B cell (primary cell): Measurements from ENCODE around the gene TCF7L1. TPM values are rescaled to one million over a fixed set of nuclear protein-coding genes. Genes with fewer than 3 reads are reported as not detected.

Experiments used
- ATAC-seq: fragments of 200-7000 bp; cut with Tn5 transposase; one replicate; pipeline ENCODE4 v1.10.0; 2021; ENCODE audit warnings: low read depth, mild to moderate bottlenecking, moderate number of reproducible peaks, moderate library complexity
- CTCF ChIA-PET: fragments of 350-600 bp; sonication (Branson Sonifier 250); formaldehyde crosslinking; loops from one replicate; lab custom pipeline; 2021; ENCODE audit warnings: antibody characterized with exemption, inconsistent platforms; lab: Charles Lee
- POLR2A ChIA-PET: fragments of 350-600 bp; sonication (Branson Sonifier 250); formaldehyde crosslinking; loops from one replicate; lab custom pipeline; 2021; ENCODE audit warnings: antibody characterized with exemption; lab: Charles Lee
- DNase-seq: peaks from one replicate; pipeline ENCODE4 v3.0.0; 2013
- H2AFZ ChIP-seq: 2 replicates; pipeline ENCODE4 v1.6.1; 2012; ENCODE audit warnings: mild to moderate bottlenecking, low read depth, low read length; ENCODE audit not compliant: insufficient read depth, poor library complexity, severe bottlenecking
- H3K27ac ChIP-seq, 2 donors: 1 replicate in 1 of 2; 2 replicates in 1 of 2; pipeline ENCODE4 v1.5.1; 2012 to 2013; ENCODE audit warnings: low read length in 2 of 2, mild to moderate bottlenecking in 2 of 2, moderate library complexity in 1 of 2
- H3K27me3 ChIP-seq, 4 experiments: fragments of 200-600 bp in 1 of 4; sonication (generic) in 1 of 4; replicated peaks in 1 of 4; 1 replicate in 2 of 4; 2 replicates in 2 of 4; pipeline versions ENCODE4 v1.6.1 to v1.7.0; 2013 to 2016; ENCODE audit warnings: low read length in 3 of 4, mild to moderate bottlenecking in 2 of 4, mixed read lengths in 1 of 4, moderate library complexity in 1 of 4; ENCODE audit not compliant: insufficient read depth in 4 of 4, control insufficient read depth in 3 of 4; ENCODE audit errors: control extremely low read depth in 1 of 4
- H3K36me3 ChIP-seq, 2 experiments: replicated peaks in 1 of 2; 1 replicate in 1 of 2; 2 replicates in 1 of 2; pipeline versions ENCODE4 v1.6.1 to v1.7.1; 2013; ENCODE audit warnings: low read length in 1 of 2; ENCODE audit not compliant: insufficient read depth in 2 of 2, control insufficient read depth in 1 of 2; ENCODE audit errors: control extremely low read depth in 1 of 2, extremely low read depth in 1 of 2
- H3K4me1 ChIP-seq, 2 donors: fragments of 200-600 bp in 1 of 2; sonication (generic) in 1 of 2; 1 replicate in 1 of 2; 2 replicates in 1 of 2; pipeline versions ENCODE4 v1.5.1 to v1.6.1; 2013 to 2017; ENCODE audit warnings: low read length in 2 of 2; ENCODE audit not compliant: control insufficient read depth in 2 of 2, insufficient read depth in 2 of 2
- H3K4me2 ChIP-seq: replicated peaks from 2 replicates; pipeline ENCODE3; 2012; ENCODE audit warnings: mild to moderate bottlenecking, low read depth, low read length; ENCODE audit not compliant: poor library complexity, severe bottlenecking
- H3K4me3 ChIP-seq, 5 experiments: fragments of 200-600 bp in 1 of 5; sonication (generic) in 1 of 5; 1 replicate in 3 of 5; 2 replicates in 2 of 5; pipeline versions ENCODE4 v1.5.1 to v1.7.0; 2011 to 2016; ENCODE audit warnings: low read length in 4 of 5, mild to moderate bottlenecking in 4 of 5, low read depth in 2 of 5, control low read depth in 1 of 5, moderate library complexity in 1 of 5; ENCODE audit not compliant: insufficient read depth in 1 of 5; ENCODE audit errors: control extremely low read depth in 1 of 5, extremely low read depth in 1 of 5
- H3K79me2 ChIP-seq: fragments of 200-600 bp; sonication (generic); one replicate; pipeline ENCODE4 v1.6.0; 2016; ENCODE audit warnings: low read length; ENCODE audit not compliant: control insufficient read depth, insufficient read depth
- H3K9ac ChIP-seq: fragments of 200-600 bp; sonication (generic); 2 replicates; pipeline ENCODE4 v1.6.1; 2017; ENCODE audit warnings: mild to moderate bottlenecking, low read length, moderate library complexity
- H3K9me3 ChIP-seq, 3 donors: one replicate each; pipeline versions ENCODE4 v1.6.1 to v1.7.1; 2013; ENCODE audit warnings: low read length in 2 of 3; ENCODE audit not compliant: control insufficient read depth in 2 of 3, insufficient read depth in 1 of 3; ENCODE audit errors: control extremely low read depth in 1 of 3
- H4K20me1 ChIP-seq: 2 replicates; pipeline ENCODE4 v1.6.0; 2012; ENCODE audit warnings: mild to moderate bottlenecking, low read length; ENCODE audit not compliant: insufficient read depth, control insufficient read depth, poor library complexity, severe bottlenecking
- H3K27ac Mint-ChIP-seq: one replicate; pipeline ENCODE4 v1.8.0; 2021; ENCODE audit warnings: mixed read lengths
- H3K27me3 Mint-ChIP-seq: one replicate; pipeline ENCODE4 v1.8.0; 2021; ENCODE audit warnings: mixed read lengths
- H3K4me1 Mint-ChIP-seq: one replicate; pipeline ENCODE4 v1.8.0; 2021; ENCODE audit warnings: mixed read lengths
- H3K4me3 Mint-ChIP-seq: one replicate; pipeline ENCODE4 v1.8.0; 2021; ENCODE audit warnings: mixed read lengths
- H3K9me3 Mint-ChIP-seq: one replicate; pipeline ENCODE4 v1.8.0; 2022; ENCODE audit warnings: mixed read lengths; ENCODE audit not compliant: insufficient read depth
- CTCF ChIP-seq: fragments of 200-600 bp; IDR thresholded peaks from one replicate; pipeline ENCODE4 v1.8.0; 2022; ENCODE audit warnings: antibody characterized with exemption, mild to moderate bottlenecking
- EZH2 ChIP-seq: IDR thresholded peaks from 2 replicates; pipeline ENCODE4 v1.6.1; 2012; ENCODE audit warnings: borderline replicate concordance, low read depth, mild to moderate bottlenecking, moderate library complexity, low read length; ENCODE audit not compliant: insufficient read depth, poor library complexity, severe bottlenecking
- WGBS: methylation state at CpG from one replicate; pipeline ENCODE4 v1.1.5; 2013; ENCODE audit warnings: missing lambda C conversion rate; ENCODE audit not compliant: insufficient coverage; 5-methylcytosine and 5-hydroxymethylcytosine counted together
- intact Hi-C: fragments of 100-400 bp; cut with micrococcal nuclease; formaldehyde crosslinking; loops from one replicate; pipeline ENCODE4 v1.10.0; 2022
- polyA plus RNA-seq: library from polyadenylated mRNA; depleted of rRNA; stranded (reverse); fragments of >200 nt; gene quantifications from 2 replicates; pipeline ENCODE4 v1.2.3, GENCODE V29; 2012
- total RNA-seq, 2 donors: library from RNA; stranded (reverse); fragments of 120-200 nt in 1 of 2; gene quantifications; 1 replicate in 1 of 2; 2 replicates in 1 of 2; pipeline versions ENCODE4 v1.2.3 to v1.2.4, GENCODE V29; 2013 to 2022

The TCF7L1 gene
- total and polyA plus RNA-seq, 2 donors (not counting 1 experiment from before 2014, with no cell fraction given): 0.67 to 0.81 TPM

GRCh38 chr2:85112906-85113625 lies 20.1 kb upstream of the TCF7L1 start:
- Mint-ChIP-seq H3K27ac (no peak overlapping the region), H3K9me3 (peaks cover 5% of the 10 kb centered on the region), H3K4me3 (no peak overlapping the region), H3K27me3 (peaks cover 44% of the 10 kb centered on the region), H3K4me1 (no peaks in the 10 kb centered on the region)
- ATAC-seq (no peak), DNase-seq (no peak)
- Histone ChIP-seq H3K27me3 (peaks cover 0 to 4% (median 2%) of the 10 kb centered on the region in 4 experiments), H3K27ac (no peak overlapping the region), H3K9ac (no peak overlapping the region), H3K79me2 (no peaks in the 10 kb centered on the region), H3K4me2 (no peak overlapping the region), H4K20me1 (no peaks in the 10 kb centered on the region), H3K4me3 (no peak overlapping the region), H3K9me3 (no peaks in the 10 kb centered on the region), H3K4me1 (no peaks in the 10 kb centered on the region), H3K36me3 (no peaks in the 10 kb centered on the region), H2AFZ (no peak overlapping the region)
- ChIA-PET POLR2A (no interaction called here), CTCF (no interaction called here)
- 0% methylated on average over 2 of the region's 2 CpGs for WGBS
- intact Hi-C loops: no loop called here
- TF ChIP-seq EZH2: no peak
- TF ChIP-seq CTCF: no peak

DNA sequence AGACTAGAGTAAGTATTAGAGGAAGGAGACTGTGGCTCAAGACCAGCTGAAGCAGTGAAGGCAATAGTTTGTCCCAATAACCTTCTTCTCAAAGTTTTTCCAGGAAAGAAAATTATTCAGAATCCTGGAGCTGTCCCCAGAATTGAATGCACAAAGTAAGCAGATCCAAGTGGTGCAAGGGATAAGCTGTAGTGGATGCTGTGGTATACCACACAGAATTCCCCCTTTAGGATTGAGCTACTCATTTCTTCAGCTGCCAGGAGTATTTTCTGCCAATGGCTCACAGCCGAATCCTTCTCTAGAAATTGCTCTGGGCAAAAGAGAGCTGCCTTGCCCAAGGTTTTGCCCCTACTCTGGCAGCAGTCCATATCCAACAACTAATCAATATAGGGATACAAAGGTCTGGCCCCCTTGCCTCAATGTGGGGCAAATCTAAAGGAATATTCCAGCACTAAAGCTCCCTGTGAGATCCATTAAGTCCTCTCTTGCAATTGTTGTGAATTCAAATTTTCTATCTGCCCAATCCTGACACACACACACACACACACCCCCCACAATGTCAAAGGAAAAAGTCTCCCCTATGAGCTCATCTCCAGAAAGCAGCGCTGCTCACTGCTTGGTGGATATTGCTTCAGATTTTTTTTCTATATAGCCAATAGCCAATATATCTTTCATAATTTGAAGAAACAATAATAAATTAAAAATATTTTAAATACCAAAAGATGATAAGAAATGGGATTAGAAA lies 18.4 kb upstream of the TCF7L1 start:
- WGBS: no CpG with 5 or more reads among the region's 2 CpGs
- H2AFZ ChIP-seq: no peak overlapping the region
- intact Hi-C loops: no loop called here
- H3K27me3 ChIP-seq: peaks cover 0 to 4% (median 2%) of the 10 kb centered on the region in 4 experiments
- no peaks in the 10 kb centered on the region for H3K36me3 ChIP-seq
- ATAC-seq (no peak), DNase-seq (no peak)
- no peaks in the 10 kb centered on the region for H3K9me3 ChIP-seq
- no peaks in the 10 kb centered on the region for H3K79me2 ChIP-seq
- H3K9me3 Mint-ChIP-seq: peaks cover 5% of the 10 kb centered on the region
- H3K27me3 Mint-ChIP-seq: peaks cover 51% of the 10 kb centered on the region
- TF ChIP-seq CTCF (no peak), EZH2 (no peak)
- H4K20me1 ChIP-seq: no peaks in the 10 kb centered on the region
- POLR2A ChIA-PET: no interaction called here
- H3K4me2 ChIP-seq: no peak overlapping the region
- no peak overlapping the region for H3K27ac Mint-ChIP-seq
- H3K27ac ChIP-seq: no peak overlapping the region
- no peak overlapping the region for H3K4me3 ChIP-seq
- CTCF ChIA-PET: no interaction called here
- no peak overlapping the region for H3K9ac ChIP-seq
- H3K4me3 Mint-ChIP-seq: no peak overlapping the region
- no peaks in the 10 kb centered on the region for H3K4me1 ChIP-seq
- H3K4me1 Mint-ChIP-seq: no peaks in the 10 kb centered on the region
